Amygdala (tissue), 56 donors: ENCODE measurements around the gene TCF3.

ENCODE experiments used
- DNase-seq, 56 donors: peaks; one replicate each; lab custom pipeline; 2025; lab: John Stamatoyannopoulos, UW

The TCF3 gene

DNA sequence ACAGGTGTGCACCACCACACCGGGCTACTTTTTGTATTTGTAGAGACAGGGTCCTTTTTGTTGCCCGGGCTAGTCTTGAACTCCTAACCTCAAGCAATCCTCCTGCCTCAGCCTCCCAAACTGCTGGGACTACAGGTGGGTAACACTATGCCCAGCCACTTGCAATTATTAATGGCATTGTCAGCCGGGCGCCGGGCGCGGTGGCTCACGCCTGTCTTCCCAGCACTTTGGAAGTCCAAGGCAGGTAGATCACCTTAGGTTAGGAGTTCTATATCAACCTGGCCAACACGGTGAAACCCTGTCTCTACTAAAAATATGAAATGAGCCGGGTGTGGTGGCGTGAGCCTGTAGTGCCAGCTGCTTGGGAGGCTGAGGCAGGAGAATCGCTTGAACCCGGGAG is 81.6 kb downstream of the TCF3 start:
- DNase-seq = no peak

DNA sequence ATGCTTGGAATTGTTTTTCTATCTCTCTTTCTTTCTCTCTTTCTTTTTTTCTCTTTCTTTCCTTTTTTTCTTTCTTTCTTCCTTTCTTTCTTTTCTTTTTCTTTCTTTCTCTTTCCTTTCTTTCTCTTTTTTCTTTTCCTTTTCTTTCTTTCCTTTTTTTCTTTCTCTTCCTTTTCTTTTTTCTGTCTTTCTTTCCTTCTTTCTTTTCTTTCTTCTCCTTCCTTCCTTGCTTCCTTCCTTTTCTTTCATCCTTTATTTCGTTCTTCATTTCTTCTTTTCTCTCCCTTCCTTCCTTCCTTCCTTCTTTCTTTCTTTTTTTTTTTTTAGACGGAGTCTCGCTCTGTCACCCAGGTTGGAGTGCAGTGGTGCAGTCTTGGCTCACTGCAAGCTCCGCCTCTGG is 82.4 kb downstream of the TCF3 start:
- no peak for DNase-seq

DNA sequence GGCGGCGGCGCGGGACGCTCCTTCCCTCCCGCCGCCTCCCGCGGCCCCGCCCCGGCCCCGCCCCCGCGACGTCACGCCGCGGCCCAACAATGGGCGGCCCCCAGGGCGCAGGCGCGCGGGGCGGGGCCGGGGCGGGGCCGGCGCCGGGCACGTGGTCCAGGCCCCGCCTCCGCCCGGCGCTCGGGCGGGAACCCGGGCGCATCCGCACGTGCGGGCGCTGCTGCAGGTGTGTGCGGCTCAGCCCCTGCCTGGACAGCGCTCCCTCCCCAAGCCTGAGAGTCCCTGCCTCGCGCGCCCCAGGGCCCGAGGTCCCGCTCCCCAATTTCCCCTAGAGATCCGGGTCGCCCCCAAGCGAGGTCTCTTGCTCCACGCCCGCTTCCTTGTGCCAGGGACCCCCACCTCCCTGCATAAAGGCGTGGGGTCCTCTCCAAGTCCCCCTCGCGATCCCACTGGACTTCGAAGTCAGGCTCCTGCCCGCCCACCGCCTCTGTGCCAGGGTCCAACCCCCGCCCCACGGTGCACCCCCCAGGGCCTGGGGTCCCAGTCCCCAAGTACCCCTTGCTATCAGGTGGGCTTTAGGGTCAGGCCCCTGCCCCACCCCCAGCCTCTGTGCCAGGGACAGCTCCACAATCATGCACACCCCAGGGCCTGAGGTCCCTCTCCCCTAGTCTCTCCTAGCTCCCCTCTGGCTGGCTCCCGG is 83.9 kb downstream of the TCF3 start, which contains the start of gene MEX3D:
TSS of gene MEX3D (minus strand) at position 6 of the 700 bp plus-strand sequence. CDS start 267 bp downstream, outside the sequence.
- peak in 38 of 56 donors; percentile 5 to 72 (median 35) for DNase-seq

DNA sequence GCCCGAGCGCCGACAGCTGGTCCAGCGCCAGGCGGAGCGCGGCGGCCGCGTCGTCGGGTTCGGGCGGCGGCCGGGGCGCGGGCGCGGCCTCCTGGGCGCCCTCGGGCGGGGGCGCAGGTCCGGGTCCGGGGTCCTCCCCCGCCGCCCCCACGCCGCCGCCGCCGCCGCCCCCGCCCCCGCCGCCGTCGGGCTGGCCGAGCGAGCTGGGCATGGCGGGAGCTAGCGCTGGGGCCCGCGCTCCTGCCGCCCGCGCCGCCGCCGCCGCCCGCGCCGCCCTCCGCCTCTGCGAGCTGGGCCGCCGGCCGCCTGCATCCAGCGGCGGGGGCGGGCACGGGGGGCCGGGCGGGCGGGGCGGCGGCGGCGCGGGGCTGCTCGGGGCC is 84.6 kb downstream of the TCF3 start:
- DNase-seq = no peak

DNA sequence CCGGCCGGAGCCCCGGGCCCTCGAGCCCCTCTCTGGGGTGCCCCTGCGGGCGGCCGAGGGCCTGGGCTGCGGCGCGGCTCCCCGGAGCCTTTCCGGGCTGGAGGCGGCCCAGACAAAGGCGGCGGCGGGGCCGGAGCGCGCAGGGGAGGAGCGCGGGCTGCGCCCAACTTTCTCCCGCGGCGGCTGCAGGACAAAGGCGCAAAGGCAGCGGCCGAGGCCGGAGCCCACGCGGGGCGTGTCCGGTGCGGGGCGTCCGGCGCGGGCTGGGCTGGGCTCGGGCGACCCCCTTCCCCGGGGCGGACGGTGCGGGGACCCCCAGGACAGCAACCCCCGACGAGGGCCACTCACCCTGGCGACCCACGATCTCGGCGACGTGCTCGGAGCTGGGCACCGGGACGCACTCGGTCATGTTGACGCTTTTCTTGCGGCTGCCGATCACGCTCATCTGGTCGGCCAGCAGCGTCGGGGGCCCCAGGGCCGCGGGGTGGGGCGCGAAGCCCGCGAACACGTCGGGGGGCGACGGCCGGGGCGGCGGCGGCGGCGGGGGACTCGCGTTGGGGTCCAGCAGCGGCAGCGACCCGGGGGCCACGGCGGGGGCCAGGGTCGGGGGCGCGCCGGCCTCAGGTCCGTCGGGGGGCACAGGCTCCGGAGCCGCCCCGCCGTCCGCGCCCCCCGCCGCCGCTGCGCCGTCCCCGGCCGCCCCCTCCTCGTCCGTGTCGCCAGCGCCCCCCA is 85.1 kb downstream of the TCF3 start:
- DNase-seq = peak in 5 of 56 donors; percentile 42 to 58 (median 57)

DNA sequence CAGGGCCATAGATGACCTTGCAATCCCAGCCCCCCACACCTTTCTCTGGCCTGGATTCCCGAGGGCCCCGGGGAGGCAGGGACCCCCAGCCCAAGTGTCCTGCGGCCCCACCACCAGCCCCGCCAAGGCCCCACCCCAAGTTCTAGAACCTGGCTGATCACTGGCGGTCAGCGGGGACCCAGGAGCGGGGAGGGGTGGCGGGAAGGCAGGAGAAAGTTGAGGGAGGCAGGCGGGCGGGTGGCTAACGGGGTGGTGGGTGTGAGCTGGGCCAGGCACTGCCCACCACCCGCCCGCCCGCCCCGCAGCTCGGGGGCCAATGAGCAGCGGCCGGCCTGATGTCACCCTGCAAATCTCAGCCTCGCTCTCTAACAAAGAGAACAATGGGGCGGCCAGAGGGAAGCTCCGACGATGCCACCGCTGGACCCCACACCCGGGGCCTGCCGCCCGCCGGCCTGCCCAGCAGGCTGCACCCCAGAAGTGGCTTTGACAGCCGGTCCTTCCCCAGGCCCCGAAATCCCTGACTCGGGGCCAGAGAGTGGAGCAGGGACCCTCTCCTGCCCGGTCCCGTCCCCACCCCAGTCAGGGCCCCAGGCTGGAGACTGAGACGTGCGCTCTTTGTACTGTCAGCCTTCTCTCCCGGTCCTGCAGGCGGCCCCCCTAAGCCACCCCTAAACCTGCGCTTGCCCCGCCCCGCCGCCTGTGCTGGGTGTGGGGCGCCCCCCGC is 85.9 kb downstream of the TCF3 start:
- DNase-seq = peak in 55 of 56 donors; percentile 48 to 95 (median 84)

DNA sequence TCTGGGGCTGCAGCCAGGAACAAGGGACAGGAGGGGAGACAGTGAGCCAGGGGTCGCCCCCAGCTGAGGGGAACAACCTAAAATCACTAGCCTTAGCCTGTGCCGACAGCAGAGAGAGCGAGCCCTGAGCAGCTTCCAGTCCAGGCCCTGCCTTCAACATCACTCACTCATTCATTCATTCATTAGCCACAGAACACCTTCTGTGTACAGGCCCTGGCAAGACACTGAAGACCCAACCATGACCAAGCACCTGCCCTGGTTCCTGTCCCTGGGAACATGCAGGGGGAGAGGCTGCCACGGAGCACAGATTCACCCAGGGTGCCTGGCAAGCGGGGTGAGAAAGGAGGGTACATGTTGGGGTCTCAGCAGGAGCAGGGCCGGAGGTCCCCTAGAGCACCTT is 89.2 kb downstream of the TCF3 start:
- DNase-seq = no peak

DNA sequence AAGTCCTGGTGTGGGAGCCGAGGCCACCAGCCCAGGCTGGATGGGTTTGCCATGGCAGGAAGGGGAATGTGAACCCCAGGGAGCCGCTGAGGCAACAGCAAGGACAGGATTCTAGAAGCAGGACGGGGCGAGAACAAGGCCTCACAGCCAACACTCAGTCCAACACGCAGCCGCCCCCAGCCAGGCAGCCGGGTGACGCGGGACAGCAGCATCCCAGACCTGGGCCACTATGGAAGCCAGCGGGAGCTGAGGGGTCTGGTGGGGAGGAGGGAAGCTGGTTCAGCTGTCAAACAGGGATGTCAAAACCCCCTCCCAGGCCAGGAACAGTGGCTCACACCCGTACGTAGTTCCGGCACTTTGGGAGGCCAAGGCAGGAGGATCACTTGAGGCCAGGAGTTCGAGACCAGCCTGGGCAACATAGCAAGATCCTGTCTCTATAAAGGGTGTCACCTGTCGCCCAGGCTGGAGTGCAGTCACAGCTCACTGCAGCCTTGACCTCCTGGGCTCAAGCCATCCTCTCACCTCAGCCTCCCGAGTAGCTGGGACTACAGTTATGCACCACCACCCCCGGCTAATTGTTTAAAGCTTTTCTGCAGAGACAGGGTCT is 91.1 kb downstream of the TCF3 start:
- no peak for DNase-seq

DNA sequence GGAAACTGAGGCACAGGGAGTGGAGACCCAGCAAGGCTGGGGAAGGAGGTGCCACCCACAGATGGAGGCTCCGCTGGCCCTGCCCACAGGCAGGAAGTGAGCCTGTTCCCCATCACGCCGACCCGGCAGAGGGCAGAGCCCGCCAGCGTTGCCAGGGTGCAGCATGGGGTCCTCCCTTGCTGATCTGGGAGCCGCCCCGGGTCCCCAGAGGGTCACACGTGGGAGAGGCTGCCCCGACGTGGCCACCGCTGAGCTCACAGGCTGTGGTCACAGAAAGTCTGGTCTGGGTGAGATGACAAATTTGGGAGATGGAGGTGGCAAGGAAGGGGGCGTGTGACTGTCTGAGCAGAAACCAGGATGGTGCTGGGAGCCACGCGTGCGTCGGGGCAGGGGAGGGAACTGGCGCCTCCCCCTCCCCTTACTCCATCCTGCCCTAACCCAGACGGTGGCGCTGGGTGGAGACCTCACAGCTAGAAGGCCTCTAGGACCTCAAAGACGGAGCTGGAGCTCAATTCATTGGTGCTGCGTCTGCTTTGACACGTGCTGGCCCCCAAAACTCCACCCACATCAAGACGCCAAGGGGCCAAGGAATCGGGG is 92.0 kb downstream of the TCF3 start:
- DNase-seq = peak in 1 of 56 donors; percentile 23
